H9 (cell line): ENCODE measurements around the gene CAPN5. TPM values are rescaled to one million over a fixed set of nuclear protein-coding genes. Genes with fewer than 3 reads are reported as not detected.

Experiments used
- DNase-seq: peaks from one replicate; pipeline ENCODE4 v3.0.0-alpha.2; 2017
- H2AFZ ChIP-seq: one replicate; pipeline ENCODE4 v1.6.1; 2013; ENCODE audit warnings: mild to moderate bottlenecking, low read length, control low read depth, moderate library complexity
- H2AK5ac ChIP-seq: 2 replicates; pipeline ENCODE4 v1.6.1; 2013; ENCODE audit warnings: low read length, control low read depth, mixed read lengths; ENCODE audit not compliant: insufficient read length
- H2BK120ac ChIP-seq: one replicate; pipeline ENCODE4 v1.6.1; 2013; ENCODE audit warnings: low read depth, mild to moderate bottlenecking, low read length, control low read depth, inconsistent platforms; ENCODE audit not compliant: poor library complexity, severe bottlenecking
- H2BK12ac ChIP-seq: 2 replicates; pipeline ENCODE4 v1.6.1; 2013; ENCODE audit warnings: low read length, control low read depth, mixed read lengths, low read depth; ENCODE audit not compliant: insufficient read length
- H2BK15ac ChIP-seq: 2 replicates; pipeline ENCODE4 v1.6.1; 2013; ENCODE audit warnings: low read depth, low read length, control low read depth
- H2BK20ac ChIP-seq: one replicate; pipeline ENCODE4 v1.6.1; 2013; ENCODE audit warnings: low read depth, mild to moderate bottlenecking, low read length, control low read depth, inconsistent platforms; ENCODE audit not compliant: poor library complexity, severe bottlenecking
- H2BK5ac ChIP-seq: 2 replicates; pipeline ENCODE4 v1.6.1; 2013; ENCODE audit warnings: low read length, control low read depth, mixed read lengths; ENCODE audit not compliant: insufficient read length
- H3K14ac ChIP-seq: 2 replicates; pipeline ENCODE4 v1.6.1; 2013; ENCODE audit warnings: low read length, control low read depth; ENCODE audit not compliant: insufficient read depth
- H3K18ac ChIP-seq: 2 replicates; pipeline ENCODE4 v1.6.1; 2013; ENCODE audit warnings: low read depth, mild to moderate bottlenecking, mixed read lengths, low read length, control low read depth; ENCODE audit not compliant: insufficient read length
- H3K23ac ChIP-seq: 2 replicates; pipeline ENCODE4 v1.6.1; 2013; ENCODE audit warnings: low read length, control low read depth, mixed read lengths, low read depth; ENCODE audit not compliant: insufficient read length
- H3K23me2 ChIP-seq: 2 replicates; pipeline ENCODE4 v1.6.1; 2013; ENCODE audit warnings: low read depth, mild to moderate bottlenecking, mixed read lengths, low read length, control low read depth; ENCODE audit not compliant: insufficient read length, poor library complexity, severe bottlenecking
- H3K27ac ChIP-seq: 2 replicates; pipeline ENCODE4 v1.5.1; 2013; ENCODE audit warnings: low read length, control low read depth, mixed read lengths, low read depth; ENCODE audit not compliant: insufficient read length
- H3K27me3 ChIP-seq: 2 replicates; pipeline ENCODE4 v1.6.1; 2013; ENCODE audit warnings: low read length, control low read depth, inconsistent platforms; ENCODE audit not compliant: insufficient read depth
- H3K4ac ChIP-seq: 2 replicates; pipeline ENCODE4 v1.6.1; 2013; ENCODE audit warnings: low read depth, mild to moderate bottlenecking, control low read depth, inconsistent platforms, low read length, moderate library complexity
- H3K4me1 ChIP-seq: 2 replicates; pipeline ENCODE4 v1.6.1; 2013; ENCODE audit warnings: low read length, control low read depth, inconsistent platforms; ENCODE audit not compliant: insufficient read depth
- H3K4me2 ChIP-seq: 2 replicates; pipeline ENCODE4 v1.6.1; 2013; ENCODE audit warnings: low read length, control low read depth, mixed read lengths; ENCODE audit not compliant: insufficient read length, insufficient read depth
- H3K56ac ChIP-seq: 2 replicates; pipeline ENCODE4 v1.6.1; 2013; ENCODE audit warnings: low read depth, mild to moderate bottlenecking, mixed read lengths, low read length, control low read depth; ENCODE audit not compliant: insufficient read length
- H3K79me1 ChIP-seq: 2 replicates; pipeline ENCODE4 v1.6.1; 2013; ENCODE audit warnings: low read depth, mild to moderate bottlenecking, moderate library complexity, low read length, control low read depth, inconsistent platforms; ENCODE audit not compliant: insufficient read depth, poor library complexity, severe bottlenecking
- H3K79me2 ChIP-seq: 2 replicates; pipeline ENCODE4 v1.6.1; 2013; ENCODE audit warnings: low read length, control low read depth, inconsistent platforms; ENCODE audit not compliant: insufficient read depth
- H3K9ac ChIP-seq: 2 replicates; pipeline ENCODE4 v1.6.1; 2013; ENCODE audit warnings: low read length, control low read depth, mixed read lengths; ENCODE audit not compliant: insufficient read length; ENCODE audit errors: extremely low read depth
- H3K9me3 ChIP-seq: one replicate; pipeline ENCODE4 v1.6.1; 2013; ENCODE audit warnings: low read depth, low read length, inconsistent platforms; ENCODE audit not compliant: control insufficient read depth
- H3T11ph ChIP-seq: one replicate; pipeline ENCODE4 v1.6.1; 2013; ENCODE audit warnings: mild to moderate bottlenecking, low read length, control low read depth, inconsistent platforms
- H4K20me1 ChIP-seq: one replicate; pipeline ENCODE4 v1.6.1; 2013; ENCODE audit not compliant: control insufficient read depth, insufficient read length, insufficient read depth
- H4K5ac ChIP-seq: 2 replicates; pipeline ENCODE4 v1.6.1; 2013; ENCODE audit warnings: low read depth, mild to moderate bottlenecking, mixed read lengths, low read length, control low read depth; ENCODE audit not compliant: insufficient read length
- H4K8ac ChIP-seq: replicated peaks from 2 replicates; pipeline ENCODE4 v1.6.1; 2013; ENCODE audit warnings: low read length, control low read depth, mixed read lengths, low read depth; ENCODE audit not compliant: insufficient read length
- H4K91ac ChIP-seq: 2 replicates; pipeline ENCODE4 v1.6.1; 2013; ENCODE audit warnings: low read depth, mild to moderate bottlenecking, moderate library complexity, mixed read lengths, low read length, control low read depth; ENCODE audit not compliant: insufficient read length
- H3K27ac Mint-ChIP-seq, 3 experiments: 2 replicates in 2 of 3; 3 replicates in 1 of 3; pipeline ENCODE4 v1.8.0; 2020 to 2021; ENCODE audit warnings: mixed read lengths in 3 of 3, mild to moderate bottlenecking in 1 of 3, moderate library complexity in 1 of 3
- H3K27me3 Mint-ChIP-seq: 2 replicates; pipeline ENCODE4 v1.8.0; 2021; ENCODE audit warnings: low read depth, mild to moderate bottlenecking, moderate library complexity, mixed read lengths
- H3K36me3 Mint-ChIP-seq, 3 experiments: 2 replicates in 2 of 3; 3 replicates in 1 of 3; pipeline ENCODE4 v1.8.0; 2020 to 2021; ENCODE audit warnings: low read depth in 3 of 3, mixed read lengths in 3 of 3; ENCODE audit not compliant: insufficient read depth in 1 of 3
- H3K4me1 Mint-ChIP-seq, 2 experiments: 2 replicates each; pipeline ENCODE4 v1.8.0; 2020; ENCODE audit warnings: mixed read lengths in 2 of 2
- H3K4me3 Mint-ChIP-seq, 2 experiments: 2 replicates in 1 of 2; 3 replicates in 1 of 2; pipeline ENCODE4 v1.8.0; 2020 to 2021; ENCODE audit warnings: mild to moderate bottlenecking in 2 of 2, mixed read lengths in 2 of 2, moderate library complexity in 1 of 2
- H3K9me3 Mint-ChIP-seq, 2 experiments: 2 replicates in 1 of 2; 3 replicates in 1 of 2; pipeline ENCODE4 v1.8.0; 2020; ENCODE audit warnings: mild to moderate bottlenecking in 2 of 2, mixed read lengths in 2 of 2, moderate library complexity in 1 of 2
- CTCF ChIP-seq: fragments of 200-600 bp; sonication (generic); conservative IDR thresholded peaks from 3 replicates; pipeline ENCODE4 v1.8.0; 2021; ENCODE audit warnings: antibody characterized with exemption, mild to moderate bottlenecking
- WGBS: extraction: QIAGEN DNeasy Blood & Tissue Kit; methylation state at CpG from one replicate; pipeline ENCODE4 v1.1.7; 2013; ENCODE audit warnings: missing lambda C conversion rate, low lambda C conversion rate, mixed read lengths; ENCODE audit not compliant: insufficient read length; ENCODE audit errors: extremely low coverage; 5-methylcytosine and 5-hydroxymethylcytosine counted together
- total RNA-seq: library from RNA; stranded (reverse); gene quantifications from 2 replicates; pipeline ENCODE4 v1.2.1, GENCODE V29; 2021

Gene CAPN5
- total RNA-seq, 1 experiment from 2014 or later: 16.7 TPM

DNA sequence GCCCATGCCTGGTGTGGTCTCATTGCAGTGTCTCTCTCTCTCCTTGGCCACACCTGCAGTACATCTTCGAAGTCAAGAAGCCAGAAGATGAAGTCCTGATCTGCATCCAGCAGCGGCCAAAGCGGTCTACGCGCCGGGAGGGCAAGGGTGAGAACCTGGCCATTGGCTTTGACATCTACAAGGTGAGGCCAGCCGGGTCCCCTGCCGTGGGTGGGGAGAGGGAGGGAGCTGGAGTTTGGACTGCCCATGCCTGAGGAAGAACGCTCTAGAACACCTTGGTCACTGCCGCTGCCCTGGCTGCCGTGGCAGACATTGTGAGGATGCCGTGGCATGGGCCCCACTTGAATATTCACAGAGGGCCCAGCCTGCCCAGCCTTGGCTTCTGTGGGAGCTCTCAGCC lies 52.2 kb downstream of the CAPN5 start:
- no CpG with 5 or more reads among the region's 12 CpGs for WGBS
- H2BK20ac ChIP-seq: no peak overlapping the region
- H3K4me1 ChIP-seq: no peaks in the 10 kb centered on the region

More for the DNA sequence above, 52.2 kb downstream of the CAPN5 start:
- H3K9ac ChIP-seq: no peak overlapping the region
- no peaks in the 10 kb centered on the region for H3K27me3 ChIP-seq
- no peak overlapping the region for H3K18ac ChIP-seq
- no peak overlapping the region for H2AK5ac ChIP-seq
- H2BK5ac ChIP-seq: no peak overlapping the region
- no peaks in the 10 kb centered on the region for H3K9me3 ChIP-seq
- H2BK120ac ChIP-seq: no peak overlapping the region
- no peak overlapping the region for H3K14ac ChIP-seq
- H3K27ac ChIP-seq: no peak overlapping the region
- no peak overlapping the region for H3T11ph ChIP-seq
- H4K91ac ChIP-seq: no peak overlapping the region
- H3K4me3 Mint-ChIP-seq: no peak overlapping the region
- H3K23ac ChIP-seq: no peak overlapping the region
- no peak overlapping the region for H3K4me2 ChIP-seq
- H3K23me2 ChIP-seq: no peaks in the 10 kb centered on the region
- no peak overlapping the region for H3K56ac ChIP-seq
- H4K5ac ChIP-seq: no peak overlapping the region
- no peak overlapping the region for H2AFZ ChIP-seq
- DNase-seq: no peak
- no peak overlapping the region for H2BK15ac ChIP-seq
- H4K20me1 ChIP-seq: no peaks in the 10 kb centered on the region
- no peaks in the 10 kb centered on the region for H3K79me2 ChIP-seq
- H2BK12ac ChIP-seq: no peak overlapping the region
- peaks cover 3 to 10% (median 5%) of the 10 kb centered on the region in 3 experiments; a peak in 6 of 7 replicates for H3K36me3 Mint-ChIP-seq
- no peaks in the 10 kb centered on the region for H3K27me3 Mint-ChIP-seq
- no peaks in the 10 kb centered on the region; a peak in 1 of 4 replicates for H3K4me1 Mint-ChIP-seq
- no peak overlapping the region for H3K4ac ChIP-seq
- H3K27ac Mint-ChIP-seq: no peak overlapping the region
- no peak for TF ChIP-seq CTCF
- no peaks in the 10 kb centered on the region for H3K9me3 Mint-ChIP-seq
- no peaks in the 10 kb centered on the region for H3K79me1 ChIP-seq
- no peak overlapping the region for H4K8ac ChIP-seq
